H1 (cell line): ENCODE results near the gene EEF2. TPM values are rescaled to one million over a fixed set of nuclear protein-coding genes. Genes with fewer than 3 reads are reported as not detected.

Source experiments
- CREB1 ChIP-seq: IDR thresholded peaks from 2 replicates; pipeline ENCODE4 v1.6.1; 2012; ENCODE audit warnings: inconsistent platforms
- CTBP2 ChIP-seq: IDR thresholded peaks from 2 replicates; pipeline ENCODE4 v1.7.0; 2011; ENCODE audit warnings: borderline replicate concordance, mild to moderate bottlenecking, moderate library complexity, mixed read lengths, low read length; ENCODE audit not compliant: insufficient read depth, insufficient read length
- EGR1 ChIP-seq: IDR thresholded peaks from 2 replicates; pipeline ENCODE4 v1.6.1; 2011; ENCODE audit warnings: low read depth, low read length, borderline replicate concordance
- EP300 ChIP-seq, 2 experiments: IDR thresholded peaks; 1 replicate in 1 of 2; 2 replicates in 1 of 2; pipeline ENCODE4 v1.6.1; 2011 to 2012; ENCODE audit warnings: low read depth in 2 of 2, low read length in 2 of 2, mild to moderate bottlenecking in 2 of 2, borderline replicate concordance in 1 of 2, inconsistent platforms in 1 of 2, moderate library complexity in 1 of 2
- PHF8 ChIP-seq: fragments of 200-600 bp; sonication (generic); conservative IDR thresholded peaks from 2 replicates; pipeline ENCODE4 v1.7.1; 2012; ENCODE audit warnings: low read depth, mild to moderate bottlenecking, inconsistent platforms, low read length, moderate library complexity
- POU5F1 ChIP-seq: IDR thresholded peaks from 2 replicates; pipeline ENCODE4 v1.6.1; 2011; ENCODE audit warnings: low read depth, mild to moderate bottlenecking, low read length, moderate library complexity
- SIRT6 ChIP-seq: IDR thresholded peaks from one replicate; pipeline ENCODE4 v1.7.1; 2012; ENCODE audit warnings: low read length, inconsistent platforms
- SP1 ChIP-seq: IDR thresholded peaks from 2 replicates; pipeline ENCODE4 v1.6.1; 2011; ENCODE audit warnings: low read depth, low read length
- polyA plus RNA-seq, 7 experiments: library from polyadenylated mRNA; depleted of rRNA in 3 of 7; stranded (reverse) in 5 of 7; unstranded in 2 of 7; fragments of >200 nt in 5 of 7; fragments of 200-250 nt in 2 of 7; gene quantifications; 1 replicate in 5 of 7; 2 replicates in 1 of 7; 4 replicates in 1 of 7; pipeline versions ENCODE4 v1.2.1 to v1.2.3, GENCODE V29; 2011 to 2013; ENCODE audit warnings: missing spikeins in 2 of 7, mixed read lengths in 2 of 7
- total RNA-seq: library from RNA; stranded (reverse); fragmentation: NEBNext Ultra II Directional; extraction: Animal tissue kit (Norgen Biotek cat#: 25700); gene quantifications from 2 replicates; pipeline ENCODE4 v1.2.1, GENCODE V29; 2021
- TF ChIP-seq, protein P1 (sequence below): fragments of 300-600 bp; sonication (generic); IDR thresholded peaks from 2 replicates; pipeline ENCODE4 v1.7.1; 2012; ENCODE audit warnings: low read length, moderate library complexity, mild to moderate bottlenecking, inconsistent platforms; ENCODE audit not compliant: insufficient replicate concordance
- TF ChIP-seq, protein P2 (sequence below): IDR thresholded peaks from 2 replicates; pipeline ENCODE4 v1.6.1; 2012; ENCODE audit warnings: inconsistent platforms

EEF2 gene
- total and polyA plus RNA-seq, 2 of the 8 experiments (the other 6 are each of a cell fraction or from before 2014, with no cell fraction given): 1,554 to 3,380 TPM

DNA sequence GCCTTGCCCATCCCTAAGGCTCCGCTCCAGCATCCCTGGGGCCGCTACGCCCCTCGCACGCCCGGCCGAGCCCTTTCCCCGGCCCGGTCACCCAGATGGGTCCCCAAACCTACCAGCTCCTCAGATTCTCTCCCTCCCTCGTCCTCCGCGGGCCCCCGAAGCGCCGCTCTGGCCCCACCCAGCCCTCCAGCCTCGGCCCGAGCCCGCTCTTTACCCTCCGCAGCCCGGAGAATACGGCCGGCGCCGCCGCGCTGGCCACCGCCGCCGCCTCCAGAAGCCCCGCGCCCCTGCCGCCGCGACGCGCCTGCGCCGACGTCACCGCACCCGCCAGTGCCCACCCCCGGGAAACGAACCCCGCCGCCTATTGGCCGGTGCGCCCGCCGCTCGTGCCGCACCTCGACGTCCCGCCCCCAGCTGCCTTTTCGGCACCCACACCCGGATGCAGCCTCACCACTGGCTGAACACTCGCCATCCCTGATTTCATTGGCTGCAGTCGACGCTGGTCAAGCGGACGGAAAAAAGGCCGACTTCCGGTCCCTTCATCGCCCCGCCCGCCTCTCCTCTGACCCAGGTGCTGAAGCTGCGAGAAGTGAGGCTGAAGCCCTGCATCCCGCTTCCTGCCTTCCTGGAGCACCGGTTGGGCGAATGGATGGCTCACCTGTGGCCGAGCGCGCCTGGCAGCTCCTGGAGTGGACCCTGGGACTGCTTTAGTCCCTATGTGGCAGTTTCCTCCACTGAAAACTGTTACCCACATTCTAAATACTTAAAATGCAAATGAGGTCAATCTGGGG is 14.3 kb downstream of the EEF2 start, which contains the start of gene DAPK3 (continued):
- TF ChIP-seq EP300 (IDR thresholded peaks at IDR 0.05; ENCODE audit: borderline replicate concordance in 1 of 2, low read depth in 2 of 2, low read length in 2 of 2) (no peak), CREB1 (peak; percentile 92), SIRT6 (no peak), CTBP2 (peak; percentile 53), POU5F1 (no peak), EGR1 (no peak), PHF8 (peak; percentile 92), SP1 (peak; percentile 92)
- TF ChIP-seq, protein P1, sequence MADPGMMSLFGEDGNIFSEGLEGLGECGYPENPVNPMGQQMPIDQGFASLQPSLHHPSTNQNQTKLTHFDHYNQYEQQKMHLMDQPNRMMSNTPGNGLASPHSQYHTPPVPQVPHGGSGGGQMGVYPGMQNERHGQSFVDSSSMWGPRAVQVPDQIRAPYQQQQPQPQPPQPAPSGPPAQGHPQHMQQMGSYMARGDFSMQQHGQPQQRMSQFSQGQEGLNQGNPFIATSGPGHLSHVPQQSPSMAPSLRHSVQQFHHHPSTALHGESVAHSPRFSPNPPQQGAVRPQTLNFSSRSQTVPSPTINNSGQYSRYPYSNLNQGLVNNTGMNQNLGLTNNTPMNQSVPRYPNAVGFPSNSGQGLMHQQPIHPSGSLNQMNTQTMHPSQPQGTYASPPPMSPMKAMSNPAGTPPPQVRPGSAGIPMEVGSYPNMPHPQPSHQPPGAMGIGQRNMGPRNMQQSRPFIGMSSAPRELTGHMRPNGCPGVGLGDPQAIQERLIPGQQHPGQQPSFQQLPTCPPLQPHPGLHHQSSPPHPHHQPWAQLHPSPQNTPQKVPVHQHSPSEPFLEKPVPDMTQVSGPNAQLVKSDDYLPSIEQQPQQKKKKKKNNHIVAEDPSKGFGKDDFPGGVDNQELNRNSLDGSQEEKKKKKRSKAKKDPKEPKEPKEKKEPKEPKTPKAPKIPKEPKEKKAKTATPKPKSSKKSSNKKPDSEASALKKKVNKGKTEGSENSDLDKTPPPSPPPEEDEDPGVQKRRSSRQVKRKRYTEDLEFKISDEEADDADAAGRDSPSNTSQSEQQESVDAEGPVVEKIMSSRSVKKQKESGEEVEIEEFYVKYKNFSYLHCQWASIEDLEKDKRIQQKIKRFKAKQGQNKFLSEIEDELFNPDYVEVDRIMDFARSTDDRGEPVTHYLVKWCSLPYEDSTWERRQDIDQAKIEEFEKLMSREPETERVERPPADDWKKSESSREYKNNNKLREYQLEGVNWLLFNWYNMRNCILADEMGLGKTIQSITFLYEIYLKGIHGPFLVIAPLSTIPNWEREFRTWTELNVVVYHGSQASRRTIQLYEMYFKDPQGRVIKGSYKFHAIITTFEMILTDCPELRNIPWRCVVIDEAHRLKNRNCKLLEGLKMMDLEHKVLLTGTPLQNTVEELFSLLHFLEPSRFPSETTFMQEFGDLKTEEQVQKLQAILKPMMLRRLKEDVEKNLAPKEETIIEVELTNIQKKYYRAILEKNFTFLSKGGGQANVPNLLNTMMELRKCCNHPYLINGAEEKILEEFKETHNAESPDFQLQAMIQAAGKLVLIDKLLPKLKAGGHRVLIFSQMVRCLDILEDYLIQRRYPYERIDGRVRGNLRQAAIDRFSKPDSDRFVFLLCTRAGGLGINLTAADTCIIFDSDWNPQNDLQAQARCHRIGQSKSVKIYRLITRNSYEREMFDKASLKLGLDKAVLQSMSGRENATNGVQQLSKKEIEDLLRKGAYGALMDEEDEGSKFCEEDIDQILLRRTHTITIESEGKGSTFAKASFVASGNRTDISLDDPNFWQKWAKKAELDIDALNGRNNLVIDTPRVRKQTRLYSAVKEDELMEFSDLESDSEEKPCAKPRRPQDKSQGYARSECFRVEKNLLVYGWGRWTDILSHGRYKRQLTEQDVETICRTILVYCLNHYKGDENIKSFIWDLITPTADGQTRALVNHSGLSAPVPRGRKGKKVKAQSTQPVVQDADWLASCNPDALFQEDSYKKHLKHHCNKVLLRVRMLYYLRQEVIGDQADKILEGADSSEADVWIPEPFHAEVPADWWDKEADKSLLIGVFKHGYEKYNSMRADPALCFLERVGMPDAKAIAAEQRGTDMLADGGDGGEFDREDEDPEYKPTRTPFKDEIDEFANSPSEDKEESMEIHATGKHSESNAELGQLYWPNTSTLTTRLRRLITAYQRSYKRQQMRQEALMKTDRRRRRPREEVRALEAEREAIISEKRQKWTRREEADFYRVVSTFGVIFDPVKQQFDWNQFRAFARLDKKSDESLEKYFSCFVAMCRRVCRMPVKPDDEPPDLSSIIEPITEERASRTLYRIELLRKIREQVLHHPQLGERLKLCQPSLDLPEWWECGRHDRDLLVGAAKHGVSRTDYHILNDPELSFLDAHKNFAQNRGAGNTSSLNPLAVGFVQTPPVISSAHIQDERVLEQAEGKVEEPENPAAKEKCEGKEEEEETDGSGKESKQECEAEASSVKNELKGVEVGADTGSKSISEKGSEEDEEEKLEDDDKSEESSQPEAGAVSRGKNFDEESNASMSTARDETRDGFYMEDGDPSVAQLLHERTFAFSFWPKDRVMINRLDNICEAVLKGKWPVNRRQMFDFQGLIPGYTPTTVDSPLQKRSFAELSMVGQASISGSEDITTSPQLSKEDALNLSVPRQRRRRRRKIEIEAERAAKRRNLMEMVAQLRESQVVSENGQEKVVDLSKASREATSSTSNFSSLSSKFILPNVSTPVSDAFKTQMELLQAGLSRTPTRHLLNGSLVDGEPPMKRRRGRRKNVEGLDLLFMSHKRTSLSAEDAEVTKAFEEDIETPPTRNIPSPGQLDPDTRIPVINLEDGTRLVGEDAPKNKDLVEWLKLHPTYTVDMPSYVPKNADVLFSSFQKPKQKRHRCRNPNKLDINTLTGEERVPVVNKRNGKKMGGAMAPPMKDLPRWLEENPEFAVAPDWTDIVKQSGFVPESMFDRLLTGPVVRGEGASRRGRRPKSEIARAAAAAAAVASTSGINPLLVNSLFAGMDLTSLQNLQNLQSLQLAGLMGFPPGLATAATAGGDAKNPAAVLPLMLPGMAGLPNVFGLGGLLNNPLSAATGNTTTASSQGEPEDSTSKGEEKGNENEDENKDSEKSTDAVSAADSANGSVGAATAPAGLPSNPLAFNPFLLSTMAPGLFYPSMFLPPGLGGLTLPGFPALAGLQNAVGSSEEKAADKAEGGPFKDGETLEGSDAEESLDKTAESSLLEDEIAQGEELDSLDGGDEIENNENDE: no peak
- TF ChIP-seq, protein P2, sequence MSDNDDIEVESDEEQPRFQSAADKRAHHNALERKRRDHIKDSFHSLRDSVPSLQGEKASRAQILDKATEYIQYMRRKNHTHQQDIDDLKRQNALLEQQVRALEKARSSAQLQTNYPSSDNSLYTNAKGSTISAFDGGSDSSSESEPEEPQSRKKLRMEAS: no peak
